Measurements from ENCODE around the gene PTGER1. TPM values are rescaled to one million over a fixed set of nuclear protein-coding genes. Genes with fewer than 3 reads are reported as not detected.

PTGER1 gene
- total and polyA plus RNA-seq, 9 of the 15 experiments (the other 6 are each of a cell fraction or from before 2014, with no cell fraction given) = 0.06 to 0.36 (median 0.31) TPM; not detected in 5

GRCh38 chr19:14517840-14518505, 42.8 kb upstream of the PTGER1 start, which contains the start of gene DNAJB1 (continued):
- no peak for TF ChIP-seq ZNF518B (CRISPR knock-in tag; IDR thresholded peaks at IDR 0.05)
- TF ChIP-seq HINFP (tag; conservative IDR thresholded peaks at IDR 0.05; ENCODE audit: low read depth) = no peak
- no peak for TF ChIP-seq RFX5 (IDR thresholded peaks at IDR 0.05; ENCODE audit: low read depth, low read length)
- TF ChIP-seq KDM2B (CRISPR knock-in tag; IDR thresholded peaks at IDR 0.05) = 0 out of 2 replicates have a peak, but pooled peaks have one; percentile 22
- no peak for TF ChIP-seq ZNF23 (CRISPR knock-in tag; IDR thresholded peaks at IDR 0.05)
- peak; percentile 70 for TF ChIP-seq RBM25 (IDR thresholded peaks at IDR 0.05; ENCODE audit: low read depth, low read length, severe bottlenecking)
- TF ChIP-seq CBFA2T3 (IDR thresholded peaks at IDR 0.05) = no peak
- no peak for TF ChIP-seq ZNF584 (CRISPR knock-in tag; IDR thresholded peaks at IDR 0.05; ENCODE audit: low read depth)
- no peak for TF ChIP-seq MCM7 (IDR thresholded peaks at IDR 0.05)
- TF ChIP-seq NONO (IDR thresholded peaks at IDR 0.05; ENCODE audit: low read depth in 2 of 2, low read length in 1 of 2) = peak; percentile 9 to 93; a peak in 3 of 4 replicates
- 0 out of 2 replicates have a peak, but pooled peaks have one; percentile 42 for TF ChIP-seq HBP1 (CRISPR knock-in tag; IDR thresholded peaks at IDR 0.05)
- no peak for TF ChIP-seq TAF15 (IDR thresholded peaks at IDR 0.05; ENCODE audit: low read depth, low read length)
- TF ChIP-seq, protein P1, sequence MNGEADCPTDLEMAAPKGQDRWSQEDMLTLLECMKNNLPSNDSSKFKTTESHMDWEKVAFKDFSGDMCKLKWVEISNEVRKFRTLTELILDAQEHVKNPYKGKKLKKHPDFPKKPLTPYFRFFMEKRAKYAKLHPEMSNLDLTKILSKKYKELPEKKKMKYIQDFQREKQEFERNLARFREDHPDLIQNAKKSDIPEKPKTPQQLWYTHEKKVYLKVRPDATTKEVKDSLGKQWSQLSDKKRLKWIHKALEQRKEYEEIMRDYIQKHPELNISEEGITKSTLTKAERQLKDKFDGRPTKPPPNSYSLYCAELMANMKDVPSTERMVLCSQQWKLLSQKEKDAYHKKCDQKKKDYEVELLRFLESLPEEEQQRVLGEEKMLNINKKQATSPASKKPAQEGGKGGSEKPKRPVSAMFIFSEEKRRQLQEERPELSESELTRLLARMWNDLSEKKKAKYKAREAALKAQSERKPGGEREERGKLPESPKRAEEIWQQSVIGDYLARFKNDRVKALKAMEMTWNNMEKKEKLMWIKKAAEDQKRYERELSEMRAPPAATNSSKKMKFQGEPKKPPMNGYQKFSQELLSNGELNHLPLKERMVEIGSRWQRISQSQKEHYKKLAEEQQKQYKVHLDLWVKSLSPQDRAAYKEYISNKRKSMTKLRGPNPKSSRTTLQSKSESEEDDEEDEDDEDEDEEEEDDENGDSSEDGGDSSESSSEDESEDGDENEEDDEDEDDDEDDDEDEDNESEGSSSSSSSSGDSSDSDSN (IDR thresholded peaks at IDR 0.05; ENCODE audit: borderline replicate concordance in 1 of 2, low read depth in 2 of 2, low read length in 2 of 2) = peak; percentile 83 to 91; a peak in 2 of 4 replicates
- TF ChIP-seq, protein P2, sequence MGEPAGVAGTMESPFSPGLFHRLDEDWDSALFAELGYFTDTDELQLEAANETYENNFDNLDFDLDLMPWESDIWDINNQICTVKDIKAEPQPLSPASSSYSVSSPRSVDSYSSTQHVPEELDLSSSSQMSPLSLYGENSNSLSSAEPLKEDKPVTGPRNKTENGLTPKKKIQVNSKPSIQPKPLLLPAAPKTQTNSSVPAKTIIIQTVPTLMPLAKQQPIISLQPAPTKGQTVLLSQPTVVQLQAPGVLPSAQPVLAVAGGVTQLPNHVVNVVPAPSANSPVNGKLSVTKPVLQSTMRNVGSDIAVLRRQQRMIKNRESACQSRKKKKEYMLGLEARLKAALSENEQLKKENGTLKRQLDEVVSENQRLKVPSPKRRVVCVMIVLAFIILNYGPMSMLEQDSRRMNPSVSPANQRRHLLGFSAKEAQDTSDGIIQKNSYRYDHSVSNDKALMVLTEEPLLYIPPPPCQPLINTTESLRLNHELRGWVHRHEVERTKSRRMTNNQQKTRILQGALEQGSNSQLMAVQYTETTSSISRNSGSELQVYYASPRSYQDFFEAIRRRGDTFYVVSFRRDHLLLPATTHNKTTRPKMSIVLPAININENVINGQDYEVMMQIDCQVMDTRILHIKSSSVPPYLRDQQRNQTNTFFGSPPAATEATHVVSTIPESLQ (CRISPR knock-in tag; IDR thresholded peaks at IDR 0.05) = peak; percentile 60
- peak in 1 of 2 experiments; percentile 55; a peak in 1 of 4 replicates for TF ChIP-seq KDM4B (IDR thresholded peaks at IDR 0.05; ENCODE audit: borderline replicate concordance in 2 of 2, low read depth in 1 of 2)
